Globus pallidus (tissue), 1 donor: ENCODE results near the gene TMEM186.
"Not testable (repeated sequence)": the region's sequence is repeated elsewhere in the genome, so short reads cannot be mapped to it uniquely, and the experiment has no call there.

ENCODE experiments used
- DNase-seq: peaks from one replicate; pipeline ENCODE4 v3.0.0-alpha.2; 2015; ENCODE audit warnings: low spot score

Gene TMEM186

DNA sequence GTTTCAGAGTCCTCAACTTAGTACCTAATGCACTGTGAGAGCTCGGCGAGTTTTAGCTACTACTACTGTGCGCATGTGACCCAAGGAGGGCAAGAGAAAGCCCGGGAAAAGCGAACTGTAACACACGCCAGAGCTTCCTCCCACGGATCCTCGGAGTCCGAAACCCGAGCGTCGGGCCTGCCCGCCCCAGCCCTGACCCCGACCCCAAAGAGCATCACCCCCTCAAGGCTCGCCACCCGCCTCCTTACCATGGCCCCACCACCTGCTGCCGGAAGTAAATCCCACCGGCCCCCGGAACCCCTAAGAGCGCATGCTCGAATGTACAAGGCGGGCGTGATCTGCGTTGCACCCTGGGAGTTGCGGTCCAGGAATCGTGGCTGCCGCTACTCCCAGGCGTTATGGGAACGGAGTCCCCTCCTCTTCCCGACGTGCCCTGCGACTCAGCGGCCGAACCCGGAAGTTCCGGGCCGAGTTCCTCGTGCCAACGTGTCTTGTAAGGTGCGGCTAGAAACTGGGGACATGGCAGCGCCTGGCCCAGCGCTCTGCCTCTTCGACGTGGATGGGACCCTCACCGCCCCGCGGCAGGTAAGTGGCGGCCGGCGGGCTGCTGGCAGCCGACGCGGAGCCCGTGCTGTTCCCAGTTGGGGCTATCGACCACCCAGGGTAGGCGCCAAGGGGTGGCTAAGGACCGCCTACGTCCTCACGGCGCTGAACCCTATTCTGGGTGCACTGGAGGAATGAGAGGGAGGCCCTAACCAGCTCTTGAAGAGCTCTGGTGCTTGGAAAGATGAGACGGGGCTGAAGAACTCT, at the start of gene TMEM186, which contains the start of gene PMM2:
Gene TMEM186 (minus strand): TSS at position 276 of the 810 bp plus-strand sequence. CDS start 25 bp downstream, at position 251.
Gene PMM2 (plus strand): TSS at position 476 of the 810 bp plus-strand sequence. CDS start 44 bp downstream, at position 520.
- peak; percentile 98 for DNase-seq

- no peak for DNase-seq
Measured at GRCh38 chr16:8847145-8847544, 49.7 kb upstream of the TMEM186 start.

DNA sequence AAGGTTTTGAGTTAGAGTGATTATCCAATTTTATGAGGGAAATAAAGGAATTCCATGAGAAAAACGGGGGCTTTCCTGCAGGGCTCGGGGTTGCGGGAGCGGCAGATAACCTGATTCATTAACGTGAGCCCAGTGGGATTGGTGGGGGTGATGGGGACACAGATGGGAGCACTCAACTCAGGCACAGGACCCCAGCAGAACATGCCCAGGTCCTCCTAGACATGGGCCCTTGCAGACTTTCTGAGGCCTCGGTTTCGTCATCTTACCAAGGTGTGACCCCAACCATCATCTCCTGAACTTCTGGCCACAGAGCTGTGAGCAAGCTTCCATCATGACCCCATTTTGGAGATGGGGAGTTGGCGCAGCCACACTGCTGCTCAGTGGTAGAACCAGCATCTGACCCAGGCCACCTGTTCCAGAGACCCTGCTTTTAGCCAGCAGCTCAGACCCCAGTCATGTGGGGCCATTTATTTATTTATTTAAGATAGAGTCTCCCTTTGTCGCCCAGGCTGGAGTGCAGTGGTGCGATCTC, 49.0 kb upstream of the TMEM186 start:
- no peak for DNase-seq

DNA sequence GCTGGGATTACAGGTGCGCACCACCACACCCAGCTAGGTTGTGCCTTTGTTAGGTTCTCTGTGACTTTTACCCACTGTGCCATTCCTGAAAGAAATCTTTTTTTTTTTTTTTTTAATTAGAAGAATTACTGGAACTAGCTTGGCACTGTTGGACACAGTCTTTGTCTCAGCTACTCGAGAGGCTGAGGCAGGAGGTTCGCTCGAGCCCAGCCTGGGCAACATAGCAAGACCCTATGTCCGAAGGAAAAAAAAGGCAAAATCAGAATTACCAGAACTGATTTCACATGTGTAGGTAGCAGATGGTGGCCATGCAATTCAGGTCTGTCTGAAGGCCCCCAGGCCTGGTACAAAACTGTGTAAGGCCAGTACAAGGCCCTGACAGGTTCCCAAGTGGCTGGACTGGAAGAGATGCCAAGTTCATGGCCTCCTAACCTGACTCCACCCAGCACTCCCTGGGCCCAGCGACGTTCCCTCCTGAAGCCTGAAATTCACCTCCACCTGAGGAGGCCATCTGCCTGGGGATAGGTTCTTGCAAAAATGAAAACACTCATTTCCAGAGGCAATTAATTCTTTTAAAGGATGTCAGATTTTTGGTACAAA, 48.4 kb upstream of the TMEM186 start:
- no peak for DNase-seq

GRCh38 chr16:8843296-8843695, 45.9 kb upstream of the TMEM186 start:
- not testable (repeated sequence) for DNase-seq

DNA sequence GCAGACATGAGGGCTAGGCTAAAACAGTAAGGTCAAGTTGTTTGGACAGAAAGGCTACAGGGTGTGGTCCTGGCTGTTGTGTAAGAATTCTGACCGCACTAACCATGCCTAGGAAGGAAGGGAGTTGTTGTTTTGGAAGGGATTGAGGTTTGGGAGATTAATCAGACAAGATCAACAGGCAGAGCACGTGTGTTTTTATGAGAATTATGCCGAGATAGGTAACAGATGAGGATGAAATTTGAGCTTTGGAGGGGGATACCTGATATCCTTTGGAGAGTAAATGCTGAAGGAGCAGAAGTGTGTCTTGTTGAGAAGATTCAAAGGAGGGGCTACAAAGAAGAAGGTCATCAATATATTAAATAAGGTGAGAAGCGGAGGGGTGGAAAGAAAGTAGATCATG, 44.6 kb upstream of the TMEM186 start:
- DNase-seq = not testable (repeated sequence)

- not testable (repeated sequence) for DNase-seq
Measured at GRCh38 chr16:8837594-8837993, 40.2 kb upstream of the TMEM186 start.

GRCh38 chr16:8836797-8837196, 39.4 kb upstream of the TMEM186 start:
- DNase-seq = not testable (repeated sequence)

- no peak for DNase-seq
Measured at GRCh38 chr16:8832717-8833105, 35.3 kb upstream of the TMEM186 start.

DNA sequence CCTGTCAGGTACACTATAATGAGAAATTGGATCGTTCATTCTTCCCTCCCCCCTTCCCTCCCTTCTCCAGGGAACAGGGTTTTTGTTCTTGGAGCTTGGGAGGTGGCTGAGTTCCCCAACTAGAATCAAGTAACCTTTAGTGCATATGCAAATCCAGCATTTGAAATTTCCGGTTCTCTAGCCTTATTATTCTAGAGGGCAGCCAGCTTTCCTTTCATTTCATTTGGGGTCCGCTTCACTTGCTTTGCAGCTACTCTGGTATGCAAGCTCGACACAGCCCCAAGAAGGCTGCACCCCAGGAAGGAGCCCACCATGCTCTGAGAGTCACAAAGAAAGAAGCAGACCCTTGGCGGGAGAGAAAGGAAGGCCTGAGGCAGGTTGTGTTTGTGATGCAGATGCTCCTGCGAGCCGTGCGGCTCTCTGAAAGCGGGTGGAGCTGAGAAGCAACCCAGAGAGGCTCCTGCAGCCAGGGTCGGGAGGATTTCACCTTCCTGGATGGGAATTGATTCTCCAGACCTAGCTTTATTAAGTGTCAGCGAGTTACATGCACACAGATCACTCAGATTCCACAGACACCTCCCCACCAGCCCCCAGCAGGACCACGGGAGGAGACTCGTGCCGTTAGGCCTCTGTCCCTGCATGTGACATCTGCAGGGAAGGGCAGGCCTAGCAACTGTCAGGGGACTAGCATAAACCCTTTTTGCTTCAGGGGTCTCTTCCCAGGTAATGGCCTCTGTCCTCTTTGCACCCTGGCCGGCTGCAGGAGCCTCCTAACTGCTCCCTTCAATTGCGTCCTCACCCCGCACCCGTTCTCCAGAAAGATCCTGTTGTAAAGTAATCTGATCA, 34.7 kb upstream of the TMEM186 start:
- no peak for DNase-seq

GRCh38 chr16:8831450-8831849, 34.0 kb upstream of the TMEM186 start:
- DNase-seq = no peak

DNA sequence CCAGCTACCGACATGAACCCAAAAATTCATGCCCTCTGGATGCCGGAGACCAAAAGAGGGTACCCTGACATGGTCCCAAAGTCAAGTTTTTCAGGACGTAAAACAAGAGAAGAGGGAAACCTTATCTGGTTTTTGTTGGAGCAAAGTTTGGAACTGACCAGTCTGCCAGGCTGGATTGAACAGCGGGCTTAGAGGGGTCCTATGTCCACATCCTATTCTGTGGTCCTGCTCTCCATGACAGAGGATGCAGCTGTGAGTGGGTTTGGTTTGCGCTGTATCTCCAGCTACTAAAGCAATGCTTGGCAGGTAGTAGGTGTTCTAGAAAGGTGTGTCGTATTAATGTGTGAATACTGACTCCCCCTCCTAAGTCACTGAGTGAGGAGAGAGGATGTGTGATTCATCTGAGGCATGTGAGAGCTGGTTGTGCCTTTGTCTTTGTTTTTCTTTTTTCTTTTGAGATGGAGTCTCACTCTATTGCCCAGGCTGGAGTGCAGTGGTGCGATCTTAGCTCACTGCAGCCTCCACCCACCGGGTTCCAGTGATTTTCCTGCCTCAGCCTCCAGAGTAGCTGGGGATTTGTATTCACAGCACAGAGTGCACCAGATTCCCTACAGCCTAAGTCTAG, 31.2 kb upstream of the TMEM186 start:
- DNase-seq = no peak

- no peak for DNase-seq
Measured at GRCh38 chr16:8826278-8826879, 28.9 kb upstream of the TMEM186 start.

DNA sequence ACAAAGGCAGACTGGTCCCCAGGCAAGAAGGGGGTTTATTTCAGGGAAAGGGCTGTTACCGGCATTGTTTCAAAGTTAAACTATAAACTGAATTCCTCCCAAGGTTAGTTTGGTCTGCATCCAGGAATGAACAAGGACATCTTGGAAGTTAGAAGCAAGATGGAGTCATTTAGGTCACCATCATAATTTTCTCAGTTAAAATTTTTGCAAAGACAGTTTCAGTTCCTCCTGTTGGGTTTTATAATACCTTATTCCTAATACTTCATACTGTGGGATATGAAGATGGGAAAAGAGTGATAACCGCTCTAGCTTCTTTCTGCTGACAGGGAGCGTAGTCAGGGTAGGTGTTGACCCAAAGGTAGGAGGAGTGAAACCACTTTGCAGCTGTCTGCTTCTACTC, 25.0 kb upstream of the TMEM186 start:
- no peak for DNase-seq

GRCh38 chr16:8819411-8820034, 22.1 kb upstream of the TMEM186 start:
- DNase-seq = no peak

DNA sequence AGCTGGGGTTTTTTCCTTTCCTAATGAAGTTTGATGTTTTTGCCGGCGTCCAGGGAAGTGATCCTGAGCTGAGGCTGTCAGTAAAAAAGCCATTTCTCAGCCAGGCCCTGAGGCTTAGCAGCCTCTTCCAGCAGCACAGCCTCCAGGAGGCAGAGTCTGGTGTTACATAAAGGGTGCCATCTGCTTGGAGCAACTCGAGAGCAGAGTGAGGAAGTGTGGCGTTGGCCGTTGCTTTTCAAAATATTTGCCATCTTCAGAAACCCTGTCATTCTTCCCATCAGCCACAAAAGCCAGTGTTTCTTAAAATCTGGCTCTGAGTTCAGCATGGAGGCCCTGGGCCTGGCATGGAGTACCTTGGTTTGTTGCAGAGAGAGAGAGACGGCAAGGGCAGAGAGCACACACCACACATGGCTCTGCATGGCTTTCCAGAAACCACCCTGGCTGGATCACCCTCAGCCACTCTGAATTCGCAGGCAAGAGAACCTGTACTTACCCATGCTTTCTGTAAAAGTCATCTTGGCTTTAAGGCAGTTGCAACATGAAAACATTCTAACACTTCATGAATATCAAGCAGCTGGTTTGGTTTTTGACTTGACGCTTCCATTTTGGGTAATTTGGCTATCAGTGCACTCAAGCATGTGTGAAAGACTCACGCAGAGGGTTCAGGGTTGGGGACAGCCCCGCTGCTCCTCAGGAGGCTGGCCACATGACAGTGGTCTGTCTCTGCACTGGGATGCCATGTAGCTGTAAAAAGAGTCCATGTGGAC, 21.2 kb upstream of the TMEM186 start:
- DNase-seq = no peak

DNA sequence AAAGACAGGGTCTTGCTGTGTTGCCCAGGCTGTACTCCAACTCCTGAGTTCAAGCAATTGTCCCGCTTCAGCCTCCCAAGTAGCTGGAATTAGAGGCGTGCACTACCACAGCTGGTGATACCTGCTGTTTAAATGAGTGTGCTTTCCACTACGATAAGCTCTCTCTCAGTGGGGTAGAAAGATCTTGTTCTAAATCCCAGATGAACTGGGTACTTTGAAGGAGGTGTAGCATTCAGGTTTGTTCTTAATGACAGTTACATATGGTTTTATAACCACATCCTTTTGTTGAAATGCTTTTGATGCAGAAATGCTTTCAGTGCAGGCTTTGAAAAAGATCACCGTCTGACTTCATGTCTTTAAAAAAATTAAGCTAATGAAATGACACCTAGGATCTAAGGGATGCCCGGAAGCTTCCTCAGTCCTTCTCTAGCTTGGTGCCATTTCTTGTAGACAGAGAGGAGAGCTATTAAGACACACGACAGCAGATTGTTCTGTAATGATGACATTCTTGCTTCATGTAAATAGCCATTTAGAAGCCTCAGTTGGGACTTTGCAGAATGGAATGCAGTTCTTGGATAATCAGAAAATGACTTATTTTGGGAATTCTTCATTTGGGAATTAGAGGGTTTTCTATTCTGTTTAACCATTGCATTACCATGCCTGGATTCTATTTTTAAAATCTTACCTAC, 19.7 kb upstream of the TMEM186 start:
- DNase-seq = no peak

DNA sequence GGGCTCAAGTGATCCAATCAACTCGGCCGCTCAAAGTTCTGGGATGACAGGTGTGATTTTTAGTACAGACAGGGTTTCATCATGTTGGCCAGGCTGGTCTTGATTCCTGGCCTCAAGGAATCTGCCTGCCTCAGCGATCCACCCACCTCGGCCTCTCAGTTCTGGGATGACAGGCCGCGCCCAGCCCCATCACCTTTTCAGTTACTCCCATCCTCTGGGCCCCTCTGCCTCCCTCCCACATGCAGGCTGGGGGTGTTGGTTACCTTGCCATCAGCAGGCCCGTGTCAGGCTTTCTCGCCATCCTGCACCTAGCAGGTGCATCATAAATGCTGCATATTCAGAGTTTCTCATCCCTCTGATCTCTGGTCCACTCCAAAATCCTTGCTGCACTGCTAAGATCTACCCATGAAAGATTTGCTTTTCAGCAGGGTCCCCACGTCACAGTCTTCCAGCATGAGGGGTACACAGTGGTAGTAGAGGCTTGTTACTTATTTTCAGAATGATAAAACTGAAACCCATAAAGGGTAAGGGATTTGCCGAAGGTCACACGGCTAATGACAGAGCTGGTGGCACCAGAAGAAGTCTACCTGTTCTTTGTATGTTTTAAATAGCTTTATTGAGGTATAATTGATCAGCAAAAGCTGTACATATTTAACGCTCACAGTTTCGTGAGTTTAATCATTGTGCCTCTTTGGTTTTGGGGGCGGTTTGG, 16.8 kb upstream of the TMEM186 start:
- no peak for DNase-seq
